Measurements from ENCODE around the gene SYT6.

Gene SYT6

GRCh38 chr1:114154963-114155322 lies 1.3 kb upstream of the SYT6 start:
- no peak for DNase-seq (ENCODE audit: low read depth in 2 of 3, low spot score in 1 of 3)

GRCh38 chr1:114154146-114154962 lies 685 bp upstream of the SYT6 start:
- DNase-seq (ENCODE audit: low read depth in 2 of 3, low spot score in 1 of 3) = no peak

GRCh38 chr1:114152508-114153260 lies 985 bp downstream of the SYT6 start:
- DNase-seq (ENCODE audit: low read depth in 2 of 3, low spot score in 1 of 3) = no peak

GRCh38 chr1:114152089-114152507 lies 1.6 kb downstream of the SYT6 start:
- no peak for DNase-seq (ENCODE audit: low read depth in 2 of 3, low spot score in 1 of 3)

DNA sequence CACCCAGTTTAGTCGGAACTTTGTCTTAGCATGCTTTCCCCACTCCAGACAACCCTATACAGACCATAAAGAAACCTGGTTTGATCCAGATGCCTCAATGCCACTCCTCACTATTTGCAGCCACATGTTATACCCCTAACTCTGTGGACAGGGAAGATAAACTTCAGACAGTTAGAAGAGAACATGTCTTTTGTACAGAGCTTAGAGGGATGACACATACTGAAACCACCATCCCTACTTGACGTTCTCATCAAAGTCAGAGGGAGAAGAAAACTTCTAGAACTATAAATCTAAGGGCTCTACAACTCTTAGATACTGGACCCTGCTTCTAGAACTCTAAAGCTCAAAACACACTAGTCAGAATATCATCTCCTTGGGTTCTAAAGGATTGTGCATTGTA lies 3.7 kb downstream of the SYT6 start:
- no peak for DNase-seq (ENCODE audit: low read depth in 2 of 3, low spot score in 1 of 3)

DNA sequence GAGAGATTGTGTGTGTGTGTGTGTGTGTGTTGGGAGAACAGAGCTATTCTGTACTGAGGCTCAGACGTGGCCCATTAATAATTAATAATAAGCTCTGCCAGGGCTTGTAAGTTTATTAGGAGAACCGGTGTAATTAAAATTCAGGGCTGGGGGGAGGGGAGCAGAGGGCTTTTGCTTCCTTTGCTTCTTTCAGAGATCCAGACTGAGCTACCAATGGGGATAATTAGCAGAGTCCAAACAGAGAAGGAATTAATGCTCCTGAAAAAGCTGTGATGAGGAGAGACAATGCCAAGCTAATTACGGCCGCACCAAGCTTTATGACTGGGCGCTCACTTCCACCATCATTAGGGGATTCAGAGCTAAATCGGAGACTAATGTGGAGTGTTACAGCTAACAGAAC lies 4.5 kb downstream of the SYT6 start:
- no peak for DNase-seq (ENCODE audit: low read depth in 2 of 3, low spot score in 1 of 3)

DNA sequence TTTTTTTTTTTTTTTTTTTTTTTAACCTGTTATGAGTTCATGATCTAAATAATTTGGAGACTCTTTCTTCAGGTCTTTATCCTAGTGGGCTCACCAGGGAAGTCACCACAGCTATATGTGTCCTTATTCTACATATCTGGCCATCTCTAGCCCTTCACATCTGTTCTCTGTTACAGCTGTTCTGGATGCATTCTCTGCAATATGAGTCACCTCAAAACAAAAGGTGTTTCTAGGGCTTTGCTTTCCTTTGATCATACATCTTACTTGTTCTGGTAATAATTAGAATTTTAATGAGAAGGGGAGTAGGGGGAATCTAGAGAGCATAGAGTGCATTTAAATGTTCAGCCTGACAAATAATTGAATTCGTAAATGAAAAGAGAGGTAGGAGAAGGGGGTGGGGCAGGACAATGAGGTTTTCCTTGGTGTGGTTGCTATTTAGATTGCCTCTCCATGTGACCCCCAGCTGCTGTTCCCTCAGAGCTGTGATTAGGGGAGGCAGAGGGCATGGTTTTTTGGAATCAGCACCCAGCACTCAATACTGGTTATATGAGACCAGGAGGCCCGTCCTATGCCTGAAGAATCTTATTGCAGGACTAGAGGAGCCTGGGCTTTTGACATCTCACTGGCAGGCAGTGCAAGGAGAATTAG lies 8.0 kb downstream of the SYT6 start:
- no peak for DNase-seq (ENCODE audit: low read depth in 2 of 3, low spot score in 1 of 3)

DNA sequence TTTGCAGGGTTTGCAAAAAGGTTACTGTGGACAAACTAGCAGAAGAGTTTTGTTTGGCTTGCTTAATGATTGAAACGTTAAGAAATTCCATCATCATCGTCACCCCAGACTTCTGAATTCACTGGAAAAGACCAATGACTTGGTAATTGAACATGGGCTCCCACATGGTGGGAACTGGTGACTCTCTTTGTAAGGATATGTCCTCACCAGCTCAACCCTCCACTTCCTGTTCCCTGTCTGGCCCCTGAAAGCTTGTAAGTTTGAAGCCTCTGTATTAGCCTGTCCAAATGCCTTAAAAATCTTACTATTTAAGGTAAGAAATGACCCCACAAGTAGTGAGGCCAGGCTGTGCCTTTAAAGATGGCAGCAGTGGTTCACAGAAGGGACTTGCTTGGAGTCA lies 9.7 kb downstream of the SYT6 start:
- no peak for DNase-seq (ENCODE audit: low read depth in 2 of 3, low spot score in 1 of 3)

DNA sequence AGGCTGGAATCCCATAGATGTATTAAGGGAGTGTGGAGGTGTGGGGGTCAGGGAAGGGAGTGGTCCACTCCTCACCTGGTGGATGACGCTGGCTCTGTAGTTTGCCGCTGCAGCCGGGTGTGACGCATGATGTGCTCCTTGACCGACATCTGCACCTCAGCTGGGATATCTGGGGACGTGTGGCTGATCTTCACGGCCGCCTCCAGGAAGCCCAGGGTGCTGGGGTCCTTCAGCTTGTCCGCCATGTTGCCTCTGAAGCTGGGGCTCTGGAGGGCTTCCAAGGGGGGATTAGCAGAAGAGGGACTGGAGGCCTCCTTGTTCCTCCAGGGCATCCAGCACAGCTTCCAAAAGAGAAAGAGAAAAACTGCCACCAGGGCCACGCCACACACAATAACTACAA lies 14.1 kb downstream of the SYT6 start:
- DNase-seq (ENCODE audit: low read depth in 2 of 3, low spot score in 1 of 3) = no peak

DNA sequence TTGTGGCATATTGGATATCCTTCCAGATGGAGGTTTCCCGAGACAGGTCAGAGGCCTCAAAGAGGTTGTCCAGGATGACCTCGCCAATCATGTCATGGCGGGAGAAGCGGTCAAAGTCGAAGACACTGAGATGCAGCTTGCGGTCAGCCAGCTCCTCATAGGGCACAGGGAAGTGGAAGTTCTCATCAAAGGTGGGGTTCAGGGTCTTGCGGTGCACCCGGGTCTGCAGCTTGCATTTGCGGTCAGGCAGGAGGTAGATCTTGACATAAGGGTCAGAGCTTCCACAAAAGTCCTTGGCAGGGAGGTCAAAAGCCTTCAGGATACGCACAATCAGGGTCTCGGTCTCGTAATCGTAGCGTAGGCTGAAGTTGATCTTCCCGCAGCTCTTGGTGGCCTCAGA lies 16.2 kb downstream of the SYT6 start:
- DNase-seq (ENCODE audit: low read depth in 2 of 3, low spot score in 1 of 3) = no peak

GRCh38 chr1:114135786-114136185 lies 17.9 kb downstream of the SYT6 start:
- DNase-seq (ENCODE audit: low read depth in 2 of 3, low spot score in 1 of 3) = no peak

GRCh38 chr1:114134518-114134917 lies 19.2 kb downstream of the SYT6 start:
- no peak for DNase-seq (ENCODE audit: low read depth in 2 of 3, low spot score in 1 of 3)

DNA sequence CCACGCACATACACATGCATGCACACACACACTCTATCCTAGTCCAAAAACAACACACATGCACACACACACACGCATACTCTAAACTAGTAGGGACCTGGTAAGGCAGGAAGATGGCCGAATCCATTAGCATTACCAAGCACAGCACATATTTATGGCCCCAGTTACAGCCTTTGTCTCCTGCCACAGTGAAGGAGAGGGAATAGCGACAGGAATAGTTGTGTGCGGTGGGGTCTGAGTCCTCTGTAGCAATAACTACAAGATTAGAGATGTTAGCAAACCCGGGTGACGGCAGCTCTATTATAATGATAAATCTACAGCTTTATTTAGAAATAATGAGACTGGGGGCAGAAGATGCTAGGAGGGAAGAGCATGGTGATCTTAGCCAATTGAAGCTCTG lies 20.5 kb downstream of the SYT6 start:
- DNase-seq (ENCODE audit: low read depth in 2 of 3, low spot score in 1 of 3) = no peak

DNA sequence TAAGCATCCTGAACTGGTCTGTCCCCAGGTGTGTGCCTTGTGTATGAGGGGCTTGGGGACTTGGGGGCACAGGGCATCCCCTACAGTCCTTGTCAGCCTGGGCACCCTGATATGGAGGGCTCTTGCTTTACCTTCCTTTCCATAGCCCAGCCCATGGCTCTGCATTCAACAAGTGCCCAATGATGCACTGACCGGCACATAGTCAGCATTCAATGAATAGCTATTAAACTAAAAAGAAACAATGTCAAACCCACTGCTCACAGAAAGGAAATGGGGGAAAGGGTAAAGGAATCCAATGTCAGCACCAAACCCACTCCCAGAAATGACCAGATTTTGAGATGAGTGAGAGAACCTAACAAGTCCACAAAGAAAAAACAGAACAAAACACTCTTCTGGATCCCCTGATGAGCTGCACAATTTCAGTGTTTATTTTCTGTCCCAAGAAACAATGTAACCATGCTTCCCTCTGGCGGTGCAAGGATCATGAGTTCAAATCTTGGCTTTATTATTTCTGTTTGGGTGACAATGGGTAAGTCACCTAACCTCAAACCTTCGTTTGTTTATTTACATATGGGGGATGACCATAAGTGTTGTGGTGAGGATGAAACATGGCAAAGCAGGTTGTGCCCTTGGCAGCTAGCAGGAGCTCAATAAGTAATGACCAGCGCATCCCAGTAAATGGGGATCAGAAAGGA lies 22.0 kb downstream of the SYT6 start:
- no peak for DNase-seq (ENCODE audit: low read depth in 2 of 3, low spot score in 1 of 3)

DNA sequence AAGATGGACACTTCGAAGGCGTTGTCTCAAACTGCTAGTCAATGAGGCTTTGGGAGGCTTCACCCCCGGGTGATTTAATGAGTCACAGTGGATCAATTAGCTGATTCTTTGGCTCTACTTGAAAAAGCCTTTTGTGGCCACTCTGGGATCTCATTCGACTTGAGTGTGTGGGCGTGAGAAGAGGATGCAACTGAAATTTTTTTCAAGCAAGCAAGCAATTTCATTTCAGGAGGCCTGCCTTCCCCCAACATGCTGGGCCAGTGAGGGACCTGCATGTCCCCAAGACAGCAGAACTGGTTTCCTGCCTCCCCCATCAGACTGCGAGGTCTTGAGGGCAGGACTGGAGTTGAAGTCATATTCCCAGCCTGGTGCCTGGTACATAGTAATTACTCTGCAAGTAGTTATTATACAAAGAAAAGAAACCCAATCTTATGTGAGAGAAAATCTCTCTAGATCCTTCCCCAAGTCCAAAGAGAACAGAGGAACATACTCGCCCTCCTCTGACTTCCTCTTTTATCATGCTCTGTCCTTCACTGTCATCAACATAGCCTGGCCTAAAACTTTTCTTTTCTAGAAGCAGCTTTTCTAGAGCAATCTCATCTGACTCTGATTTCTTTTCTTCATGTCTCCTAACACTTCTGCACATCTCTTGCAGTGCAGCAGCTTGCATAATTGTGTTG lies 22.7 kb downstream of the SYT6 start:
- DNase-seq (ENCODE audit: low read depth in 2 of 3, low spot score in 1 of 3) = no peak

GRCh38 chr1:114130213-114130612 lies 23.5 kb downstream of the SYT6 start:
- DNase-seq (ENCODE audit: low read depth in 2 of 3, low spot score in 1 of 3) = no peak

GRCh38 chr1:114128293-114128692 lies 25.4 kb downstream of the SYT6 start:
- DNase-seq (ENCODE audit: low read depth in 2 of 3, low spot score in 1 of 3) = no peak

DNA sequence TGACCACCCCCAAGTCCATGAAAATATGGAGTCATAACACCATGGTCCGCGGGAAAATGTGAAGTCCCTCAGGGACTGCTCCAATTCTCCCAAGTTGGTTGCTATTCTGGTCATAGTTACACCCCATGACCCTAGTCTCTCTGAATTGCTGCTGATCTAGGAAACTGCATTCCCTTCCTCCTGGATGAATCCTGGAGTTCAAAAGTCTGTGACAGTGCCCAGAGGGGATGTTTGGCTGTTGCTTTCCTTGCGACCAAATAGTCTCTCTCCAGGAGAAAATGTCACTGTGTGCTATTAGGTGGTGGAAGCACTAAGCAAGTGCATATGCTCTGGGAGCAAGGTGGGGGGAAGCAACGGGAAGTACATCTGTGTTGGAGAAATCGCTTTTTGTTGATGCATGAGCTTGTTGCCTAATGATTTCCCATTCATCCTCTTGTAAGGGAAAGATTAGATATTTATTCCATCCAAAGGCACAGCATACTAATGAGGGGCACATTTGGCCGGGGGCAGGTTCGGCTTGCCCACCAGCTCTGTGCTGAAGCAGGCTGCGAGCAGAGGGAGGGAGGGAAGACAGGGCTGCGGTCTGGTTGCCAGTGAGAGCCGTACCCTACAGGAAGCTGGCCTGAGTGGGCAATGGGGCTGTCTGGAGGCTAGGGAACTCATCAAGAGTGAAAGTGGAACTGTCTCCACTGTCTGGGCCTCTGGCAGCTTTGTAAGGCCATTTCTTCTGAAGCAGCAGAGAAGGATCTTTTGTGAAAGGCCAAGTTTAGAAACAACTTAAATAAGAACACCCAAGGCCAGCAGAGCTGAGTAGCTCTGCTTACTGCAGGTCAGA lies 27.2 kb downstream of the SYT6 start:
- no peak for DNase-seq (ENCODE audit: low read depth in 2 of 3, low spot score in 1 of 3)

DNA sequence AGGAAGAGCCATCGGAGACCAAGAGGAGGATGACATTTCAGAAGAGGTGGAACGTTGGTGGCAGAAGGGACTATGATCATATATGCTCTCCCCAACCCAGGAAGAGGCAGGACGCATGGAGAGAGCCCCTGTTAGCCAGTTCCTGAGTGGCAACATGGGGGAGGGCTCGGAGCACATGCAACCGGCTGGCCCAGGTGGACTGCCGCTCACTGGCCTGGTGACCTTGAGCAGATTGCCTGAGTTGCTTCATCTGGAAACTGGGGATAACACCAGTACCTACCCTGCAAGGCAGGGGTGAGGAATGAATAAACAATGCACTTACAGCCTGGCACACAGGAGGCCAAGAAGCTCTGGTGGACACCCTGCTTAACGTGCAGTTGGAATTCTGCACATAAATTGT lies 29.0 kb downstream of the SYT6 start:
- DNase-seq (ENCODE audit: low read depth in 2 of 3, low spot score in 1 of 3) = no peak

DNA sequence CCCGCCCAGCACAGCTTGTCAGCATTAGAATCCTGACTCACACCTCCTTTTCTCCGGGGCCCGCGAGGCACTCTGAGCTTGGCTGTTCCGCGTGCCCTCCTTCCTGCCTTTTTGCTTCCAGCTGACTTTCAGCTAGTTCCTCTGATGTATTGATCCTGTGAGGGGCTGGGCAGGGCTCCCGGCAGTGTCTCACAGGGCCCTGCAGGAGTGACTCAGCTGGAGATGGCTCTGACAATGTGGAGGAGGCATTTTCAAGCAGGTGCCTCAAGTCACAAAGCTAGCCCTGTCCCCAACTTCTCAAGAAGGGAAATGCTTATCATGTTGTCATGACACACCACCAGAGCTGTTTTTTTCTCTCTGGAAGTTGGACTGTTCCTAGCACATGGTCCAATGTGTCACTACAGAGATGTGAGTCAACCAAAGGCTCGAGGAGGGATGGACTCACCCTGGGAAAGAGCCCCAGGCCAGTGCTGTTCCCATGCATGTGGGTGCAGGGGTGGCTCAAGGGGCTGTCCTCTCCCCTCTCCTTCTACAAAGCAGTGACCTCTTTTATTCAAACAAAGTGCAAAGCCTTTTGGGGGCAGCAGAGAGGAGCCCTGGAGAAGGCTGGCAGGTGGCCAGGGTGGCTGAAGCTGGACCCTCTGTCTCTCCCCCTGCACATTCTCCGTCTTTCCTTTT lies 30.6 kb downstream of the SYT6 start:
- DNase-seq (ENCODE audit: low read depth in 2 of 3, low spot score in 1 of 3) = no peak
